Measurements from ENCODE around the gene GTF2E1.
"Not testable (repeated sequence)": the region's sequence is repeated elsewhere in the genome, so short reads cannot be mapped to it uniquely, and the experiment has no call there.

Gene GTF2E1

GRCh38 chr3:120742198-120742848 is at the start of gene GTF2E1, which contains the start of gene RABL3:
Gene GTF2E1 (plus strand): TSS chr3:120742744. CDS start chr3:120750553, 7,809 bp downstream.
Gene RABL3 (minus strand): TSS chr3:120742516. CDS start chr3:120742507, 9 bp downstream.
- DNase-seq, result peak; percentile 96

- DNase-seq, result no peak
Measured at GRCh38 chr3:120693439-120694171, 48.9 kb upstream of the GTF2E1 start.

- no peak for DNase-seq
Measured at GRCh38 chr3:120699333-120699732, 43.2 kb upstream of the GTF2E1 start.

- no peak for DNase-seq
Measured at GRCh38 chr3:120705884-120706582, 36.5 kb upstream of the GTF2E1 start.

GRCh38 chr3:120706950-120707349 is 35.6 kb upstream of the GTF2E1 start:
- no peak for DNase-seq

- DNase-seq, result no peak
Measured at GRCh38 chr3:120708408-120708807, 34.1 kb upstream of the GTF2E1 start.

- no peak for DNase-seq
Measured at GRCh38 chr3:120710369-120710768, 32.2 kb upstream of the GTF2E1 start.

- DNase-seq, result no peak
Measured at GRCh38 chr3:120713262-120713661, 29.3 kb upstream of the GTF2E1 start.

- peak; percentile 62 for DNase-seq
Measured at GRCh38 chr3:120719167-120719834, 23.2 kb upstream of the GTF2E1 start.

GRCh38 chr3:120726791-120727190 is 15.8 kb upstream of the GTF2E1 start:
- no peak for DNase-seq

- DNase-seq, result no peak
Measured at GRCh38 chr3:120730576-120731542, 11.7 kb upstream of the GTF2E1 start.

- DNase-seq, result not testable (repeated sequence)
Measured at GRCh38 chr3:120738006-120738405, 4.5 kb upstream of the GTF2E1 start.

- no peak for DNase-seq
Measured at GRCh38 chr3:120741320-120741719, 1.2 kb upstream of the GTF2E1 start.

- no peak for DNase-seq
Measured at GRCh38 chr3:120741837-120742197, 727 bp upstream of the GTF2E1 start.

- no peak for DNase-seq
Measured at GRCh38 chr3:120742849-120743365, 363 bp downstream of the GTF2E1 start.

- DNase-seq, result no peak
Measured at GRCh38 chr3:120743556-120744195, 1.1 kb downstream of the GTF2E1 start.

- no peak for DNase-seq
Measured at GRCh38 chr3:120745466-120745865, 2.9 kb downstream of the GTF2E1 start.

GRCh38 chr3:120749843-120750242 is 7.3 kb downstream of the GTF2E1 start:
- DNase-seq, result no peak

- no peak for DNase-seq
Measured at GRCh38 chr3:120752230-120752629, 9.7 kb downstream of the GTF2E1 start.

GRCh38 chr3:120752865-120753264 is 10.3 kb downstream of the GTF2E1 start:
- DNase-seq, result no peak

- no peak for DNase-seq
Measured at GRCh38 chr3:120753810-120754209, 11.3 kb downstream of the GTF2E1 start.
